GM21529 (cell line): ENCODE measurements around the gene ITGA4.

ENCODE experiments used
- ATAC-seq: cut with Tn5 transposase; IDR thresholded peaks from one replicate; pipeline ENCODE4 v1.9.1; 2021; ENCODE audit not compliant: unreplicated experiment

ITGA4 gene

DNA sequence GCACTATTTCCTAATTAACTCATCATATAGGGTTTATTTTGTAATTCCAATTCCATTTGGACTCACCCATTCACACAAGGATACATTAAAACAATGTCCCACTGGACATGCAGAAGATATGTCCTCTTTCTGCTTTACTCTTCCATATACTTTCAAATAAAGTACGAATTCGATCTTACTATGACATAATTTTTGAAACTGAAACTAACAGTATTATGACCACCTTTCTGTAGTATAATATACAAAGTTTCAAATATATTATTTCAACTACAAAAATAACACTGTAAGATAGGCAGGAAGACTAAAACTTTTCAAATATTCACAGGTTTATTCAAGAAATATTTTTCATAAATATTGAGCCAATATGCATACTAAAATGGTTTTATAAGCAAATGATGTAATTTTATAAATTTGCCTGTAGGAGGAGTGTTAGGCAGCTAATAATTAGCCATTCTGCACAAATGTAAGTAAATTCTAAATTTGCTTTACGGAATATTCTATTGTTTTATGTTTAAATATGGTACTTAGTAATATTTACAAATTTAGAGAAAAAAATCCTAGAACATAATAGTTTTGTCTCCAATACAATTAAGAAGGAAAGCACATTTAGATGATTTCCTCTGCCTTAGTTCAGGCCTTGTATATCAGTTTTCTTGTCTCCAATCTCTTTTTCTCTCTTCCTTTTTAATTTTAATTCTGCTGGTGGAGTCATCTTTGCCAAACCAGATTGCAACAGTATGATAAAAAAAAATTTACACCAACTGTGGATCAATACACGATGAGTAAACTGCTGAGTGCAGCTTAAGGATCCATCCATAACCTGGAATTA lies 113.9 kb downstream of the ITGA4 start:
- ATAC-seq, result no peak

- no peak for ATAC-seq
These were observed 116.1 kb downstream of the ITGA4 start for GRCh38 chr2:181573140-181573736.

DNA sequence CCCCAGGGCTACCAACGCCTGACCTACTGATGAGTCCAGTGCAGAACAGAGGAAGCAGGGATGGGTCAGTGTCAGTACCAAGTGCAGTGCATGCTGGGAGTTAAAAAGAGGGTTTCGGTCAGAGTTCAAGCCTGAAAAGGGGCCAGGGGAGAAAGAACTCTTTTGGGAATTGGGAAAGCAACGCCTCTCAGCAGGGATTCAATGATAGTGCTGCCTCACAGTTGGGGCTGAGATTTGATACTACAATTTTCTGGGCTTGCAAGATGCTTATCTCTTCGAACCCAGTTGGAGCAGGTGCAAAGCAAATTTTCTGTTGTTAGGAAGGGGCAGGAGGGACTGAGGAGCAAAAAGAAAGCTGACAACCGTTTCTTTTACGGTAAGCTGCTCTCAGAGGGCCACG lies 117.1 kb downstream of the ITGA4 start:
- no peak for ATAC-seq

DNA sequence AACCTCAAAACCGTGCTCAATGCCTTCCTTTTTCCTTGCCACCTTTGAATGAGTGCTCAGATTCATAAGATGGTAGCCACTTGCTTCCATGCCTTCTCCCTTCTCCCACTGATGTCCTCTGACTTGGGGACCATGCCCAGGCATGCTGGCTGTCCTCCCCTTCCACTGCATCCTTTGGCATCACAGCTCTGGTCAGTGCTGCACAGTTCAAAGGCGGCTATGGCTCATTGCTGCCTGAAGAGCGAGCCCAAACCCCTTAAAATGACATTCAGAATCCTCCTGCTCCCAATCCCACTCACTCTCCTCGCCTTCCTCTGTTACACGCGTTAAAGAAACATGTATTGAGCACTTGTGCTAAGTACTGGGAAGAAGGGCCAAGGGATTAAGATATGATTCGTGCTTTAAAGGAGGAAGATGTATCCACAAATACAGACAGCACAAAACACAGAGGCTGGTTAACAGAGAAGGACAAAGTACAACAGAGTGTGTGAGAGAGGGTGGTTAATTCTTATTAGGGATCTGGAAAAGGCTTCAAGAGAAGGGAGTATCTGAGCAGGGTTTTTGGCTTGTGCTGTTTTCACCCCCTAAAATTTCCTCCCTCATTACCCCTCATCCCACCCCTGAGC lies 118.0 kb downstream of the ITGA4 start:
- ATAC-seq, result no peak

DNA sequence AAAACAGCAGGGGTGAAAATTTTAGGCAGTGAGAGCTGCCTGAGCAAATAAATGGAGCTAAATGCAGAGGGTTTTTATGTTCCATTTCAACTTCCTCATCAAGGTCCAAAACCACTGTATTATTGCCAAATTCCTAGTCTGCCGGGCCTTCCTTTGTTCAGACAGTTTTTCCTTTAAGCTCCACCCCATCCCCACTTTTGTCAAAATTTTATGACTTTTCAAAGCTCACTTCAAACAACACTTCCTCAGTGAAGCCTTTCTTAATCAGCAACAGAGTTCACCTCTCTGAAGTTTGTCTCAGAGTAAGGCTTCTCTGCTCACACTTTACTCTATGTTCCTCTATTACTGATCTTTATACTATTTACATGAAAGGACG lies 118.5 kb downstream of the ITGA4 start:
- ATAC-seq, result no peak

DNA sequence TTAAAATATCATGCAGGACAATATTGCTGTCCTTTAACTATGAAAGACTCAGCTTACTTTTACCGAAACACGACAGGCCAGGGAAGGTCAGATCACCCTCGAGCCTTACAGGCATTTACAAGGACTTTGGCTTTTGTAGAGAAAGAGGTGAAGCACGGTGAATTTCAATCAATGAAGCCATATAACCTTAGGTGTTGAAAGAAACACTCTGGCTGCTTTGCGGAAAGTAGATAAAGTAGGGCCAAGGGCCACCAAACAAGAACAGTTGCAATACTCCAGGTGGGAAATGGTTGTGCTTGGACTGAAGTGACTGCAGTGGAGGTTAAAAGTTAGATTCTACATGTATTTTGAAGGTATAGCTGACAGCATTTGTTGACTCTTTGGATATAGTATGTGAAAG lies 119.2 kb downstream of the ITGA4 start:
- no peak for ATAC-seq

GRCh38 chr2:181578829-181579228 lies 121.6 kb downstream of the ITGA4 start:
- ATAC-seq, result no peak

- ATAC-seq, result no peak
These were observed 124.3 kb downstream of the ITGA4 start for GRCh38 chr2:181581534-181581933.

GRCh38 chr2:181585732-181586131 lies 128.5 kb downstream of the ITGA4 start:
- ATAC-seq, result no peak
